CD4-positive, alpha-beta T cell treated with Interleukin-15 for 4 hours (primary cell): ENCODE measurements around the gene CCR5AS.
"Not testable (repeated sequence)": the region's sequence is repeated elsewhere in the genome, so short reads cannot be mapped to it uniquely, and the experiment has no call there.

Experiments
- DNase-seq: peaks from one replicate; pipeline ENCODE4 v3.0.0-alpha.2; 2020; ENCODE audit warnings: low spot score

CCR5AS gene

GRCh38 chr3:46354984-46355383, 51.9 kb downstream of the CCR5AS start:
- DNase-seq = no peak

GRCh38 chr3:46354478-46354877, 52.4 kb downstream of the CCR5AS start:
- no peak for DNase-seq

- DNase-seq = peak; percentile 50
These were observed 53.0 kb downstream of the CCR5AS start, which contains the start of gene CCR2 for GRCh38 chr3:46353647-46354410. Gene CCR2, plus strand, starts transcription at chr3:46354111. Its CDS starts 3,417 bp downstream, at chr3:46357528.

GRCh38 chr3:46353090-46353489, 53.8 kb downstream of the CCR5AS start:
- no peak for DNase-seq

GRCh38 chr3:46351646-46352045, 55.2 kb downstream of the CCR5AS start:
- DNase-seq = no peak

GRCh38 chr3:46350262-46350565, 56.7 kb downstream of the CCR5AS start:
- no peak for DNase-seq

- DNase-seq = peak; percentile 48
These were observed 57.2 kb downstream of the CCR5AS start for GRCh38 chr3:46349484-46350261.

GRCh38 chr3:46348823-46349482, 57.9 kb downstream of the CCR5AS start:
- no peak for DNase-seq

- no peak for DNase-seq
These were observed 62.4 kb downstream of the CCR5AS start for GRCh38 chr3:46344476-46344875.

GRCh38 chr3:46338840-46339239, 68.0 kb downstream of the CCR5AS start:
- no peak for DNase-seq

- DNase-seq = no peak
These were observed 69.0 kb downstream of the CCR5AS start for GRCh38 chr3:46337911-46338310.

GRCh38 chr3:46335541-46335940, 71.3 kb downstream of the CCR5AS start:
- no peak for DNase-seq

GRCh38 chr3:46334741-46335478, 72.0 kb downstream of the CCR5AS start:
- peak; percentile 21 for DNase-seq

- not testable (repeated sequence) for DNase-seq
These were observed 76.2 kb downstream of the CCR5AS start for GRCh38 chr3:46330676-46331075.

- DNase-seq = no peak
These were observed 81.1 kb downstream of the CCR5AS start for GRCh38 chr3:46325645-46326300.

GRCh38 chr3:46324036-46324435, 82.8 kb downstream of the CCR5AS start:
- DNase-seq = no peak

GRCh38 chr3:46321461-46322104, 85.3 kb downstream of the CCR5AS start:
- no peak for DNase-seq

GRCh38 chr3:46318207-46318927, 88.5 kb downstream of the CCR5AS start:
- DNase-seq = no peak

- no peak for DNase-seq
These were observed 90.7 kb downstream of the CCR5AS start for GRCh38 chr3:46316206-46316605.

- no peak for DNase-seq
These were observed 92.3 kb downstream of the CCR5AS start for GRCh38 chr3:46314517-46314916.
